Keratinocyte (primary cell): ENCODE results near the gene GPR37L1. TPM values are rescaled to one million over a fixed set of nuclear protein-coding genes. Genes with fewer than 3 reads are reported as not detected.

ENCODE experiments used
- DNase-seq: peaks from one replicate; pipeline ENCODE4 v3.0.0-alpha.2; 2011; ENCODE audit warnings: low read depth, missing footprints, low spot score
- FAIRE-seq: peaks from 2 replicates; lab custom pipeline; 2011; peaks lifted over from hg19 to GRCh38; lab: Jason Lieb, UNC
- H2AFZ ChIP-seq: 2 replicates; pipeline ENCODE4 v1.6.0; 2012; ENCODE audit warnings: low read length, control low read depth, inconsistent platforms; ENCODE audit not compliant: control insufficient read depth
- H3K27ac ChIP-seq: 2 replicates; pipeline ENCODE4 v1.5.1; 2011; ENCODE audit warnings: low read length; ENCODE audit not compliant: control insufficient read depth, insufficient read depth
- H3K27me3 ChIP-seq: 3 replicates; pipeline ENCODE4 v1.6.0; 2011; ENCODE audit warnings: low read length; ENCODE audit not compliant: control insufficient read depth, insufficient read depth; ENCODE audit errors: extremely low read depth
- H3K36me3 ChIP-seq, 2 experiments: 2 replicates in 1 of 2; 3 replicates in 1 of 2; pipeline ENCODE4 v1.5.1; 2011; ENCODE audit warnings: low read length in 2 of 2, mild to moderate bottlenecking in 1 of 2; ENCODE audit not compliant: control insufficient read depth in 2 of 2, insufficient read depth in 2 of 2; ENCODE audit errors: extremely low read depth in 1 of 2
- H3K4me1 ChIP-seq: 3 replicates; pipeline ENCODE4 v1.5.1; 2011; ENCODE audit warnings: low read length; ENCODE audit not compliant: control insufficient read depth, insufficient read depth; ENCODE audit errors: extremely low read depth
- H3K4me2 ChIP-seq: 3 replicates; pipeline ENCODE4 v1.6.0; 2011; ENCODE audit warnings: low read depth, low read length; ENCODE audit not compliant: control insufficient read depth, insufficient read depth; ENCODE audit errors: extremely low read depth
- H3K4me3 ChIP-seq, 3 experiments: fragments of 200-600 bp in 1 of 3; sonication (generic) in 1 of 3; 2 replicates in 2 of 3; 3 replicates in 1 of 3; pipeline ENCODE4 v1.5.1; 2011 to 2016; ENCODE audit warnings: low read length in 3 of 3, mild to moderate bottlenecking in 3 of 3, control low read depth in 2 of 3, inconsistent platforms in 1 of 3, low read depth in 1 of 3, mixed read lengths in 1 of 3, mixed run types in 1 of 3, moderate library complexity in 1 of 3; ENCODE audit not compliant: control insufficient read depth in 2 of 3, insufficient read depth in 2 of 3; ENCODE audit errors: extremely low read depth in 1 of 3
- H3K79me2 ChIP-seq: 2 replicates; pipeline ENCODE4 v1.6.0; 2012; ENCODE audit warnings: low read length; ENCODE audit not compliant: control insufficient read depth, insufficient read depth
- H3K9ac ChIP-seq: 3 replicates; pipeline ENCODE4 v1.6.0; 2011; ENCODE audit warnings: low read length; ENCODE audit not compliant: control insufficient read depth, insufficient read depth; ENCODE audit errors: extremely low read depth
- H3K9me1 ChIP-seq: 3 replicates; pipeline ENCODE4 v1.6.0; 2011; ENCODE audit warnings: low read length; ENCODE audit not compliant: control insufficient read depth, insufficient read depth; ENCODE audit errors: extremely low read depth
- H3K9me3 ChIP-seq: 2 replicates; pipeline ENCODE4 v1.5.1; 2012; ENCODE audit warnings: low read depth, low read length; ENCODE audit not compliant: control insufficient read depth
- H4K20me1 ChIP-seq: 3 replicates; pipeline ENCODE4 v1.6.0; 2011; ENCODE audit warnings: low read length; ENCODE audit not compliant: control insufficient read depth, insufficient read depth; ENCODE audit errors: extremely low read depth
- EZH2 ChIP-seq: IDR thresholded peaks from one replicate; pipeline ENCODE4 v1.6.1; 2012; ENCODE audit warnings: inconsistent platforms, mild to moderate bottlenecking, low read length, moderate library complexity
- dilution Hi-C: fragments of 300-500 bp; cut with MboI; formaldehyde crosslinking; loops from one replicate; pipeline ENCODE4 v1.7.0; 2020; ENCODE audit warnings: low sequenced_read_pairs; ENCODE audit not compliant: extremely low pct_ligation_motif_present
- polyA plus RNA-seq, 5 experiments: library from polyadenylated mRNA; depleted of rRNA in 3 of 5; stranded (reverse) in 3 of 5; stranded (forward) in 1 of 5; unstranded in 1 of 5; fragments of >200 nt; gene quantifications; 1 replicate in 1 of 5; 2 replicates in 3 of 5; 3 replicates in 1 of 5; pipeline versions ENCODE4 v1.2.1 to v1.2.3, GENCODE V29; 2011 to 2012; ENCODE audit warnings: missing spikeins in 2 of 5, low read depth in 1 of 5, low replicate concordance in 1 of 5
- TF ChIP-seq, protein P1 (sequence below), 3 experiments: IDR thresholded peaks in 1 of 3; conservative IDR thresholded peaks in 1 of 3; optimal IDR thresholded peaks in 1 of 3; 2 replicates in 2 of 3; 3 replicates in 1 of 3; pipeline versions ENCODE3 to v1.5.1; 2011; ENCODE audit warnings: low read length in 3 of 3, mild to moderate bottlenecking in 3 of 3, moderate library complexity in 2 of 3, control low read depth in 1 of 3, inconsistent platforms in 1 of 3; ENCODE audit not compliant: insufficient read depth in 2 of 3; ENCODE audit errors: extremely low read depth in 1 of 3

Gene GPR37L1
- polyA plus RNA-seq, 1 donor (not counting 4 experiments of a cell fraction or from before 2014, with no cell fraction given) = not detected

DNA sequence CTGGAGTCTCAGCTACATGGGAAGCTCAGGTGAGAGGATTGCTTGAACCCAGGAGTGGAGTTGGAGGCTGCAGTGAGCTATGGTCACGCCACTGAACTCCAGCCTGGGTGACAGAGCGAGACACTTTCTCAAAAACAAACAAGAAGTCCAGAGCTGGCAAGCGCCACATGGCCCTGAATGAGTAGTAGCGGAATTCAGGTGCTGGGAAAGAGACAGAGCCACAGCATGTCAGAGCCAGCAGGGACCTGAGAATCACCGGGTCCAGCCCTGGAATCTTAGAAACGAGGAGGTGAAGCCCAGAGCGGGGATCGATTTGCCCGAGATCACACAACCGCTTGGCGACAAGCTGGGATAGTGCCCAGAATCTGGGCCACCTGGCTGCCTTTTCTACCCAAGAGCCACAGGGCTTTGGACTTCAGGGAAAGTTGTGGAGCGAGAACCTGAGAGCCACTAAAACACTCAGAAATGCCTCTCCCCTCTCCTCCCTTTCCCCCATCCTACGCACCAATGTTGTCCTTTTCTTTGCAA lies 12.0 kb downstream of the GPR37L1 start:
- H3K4me2 ChIP-seq = no peak overlapping the region
- H3K36me3 ChIP-seq = peaks cover 20 to 35% of the 10 kb centered on the region in 2 experiments
- no peak overlapping the region for H3K27ac ChIP-seq
- H4K20me1 ChIP-seq = peaks cover 18% of the 10 kb centered on the region
- peaks cover 16% of the 10 kb centered on the region for H3K4me1 ChIP-seq
- no peak overlapping the region for H3K4me3 ChIP-seq
- DNase-seq = no peak
- H3K9me3 ChIP-seq = no peaks in the 10 kb centered on the region
- dilution Hi-C loops = no loop called here
- no peak overlapping the region for H3K9ac ChIP-seq
- peaks cover 23% of the 10 kb centered on the region for H3K79me2 ChIP-seq
- H3K9me1 ChIP-seq = no peaks in the 10 kb centered on the region
- FAIRE-seq = no peak
- no peak for TF ChIP-seq EZH2
- TF ChIP-seq, protein P1, sequence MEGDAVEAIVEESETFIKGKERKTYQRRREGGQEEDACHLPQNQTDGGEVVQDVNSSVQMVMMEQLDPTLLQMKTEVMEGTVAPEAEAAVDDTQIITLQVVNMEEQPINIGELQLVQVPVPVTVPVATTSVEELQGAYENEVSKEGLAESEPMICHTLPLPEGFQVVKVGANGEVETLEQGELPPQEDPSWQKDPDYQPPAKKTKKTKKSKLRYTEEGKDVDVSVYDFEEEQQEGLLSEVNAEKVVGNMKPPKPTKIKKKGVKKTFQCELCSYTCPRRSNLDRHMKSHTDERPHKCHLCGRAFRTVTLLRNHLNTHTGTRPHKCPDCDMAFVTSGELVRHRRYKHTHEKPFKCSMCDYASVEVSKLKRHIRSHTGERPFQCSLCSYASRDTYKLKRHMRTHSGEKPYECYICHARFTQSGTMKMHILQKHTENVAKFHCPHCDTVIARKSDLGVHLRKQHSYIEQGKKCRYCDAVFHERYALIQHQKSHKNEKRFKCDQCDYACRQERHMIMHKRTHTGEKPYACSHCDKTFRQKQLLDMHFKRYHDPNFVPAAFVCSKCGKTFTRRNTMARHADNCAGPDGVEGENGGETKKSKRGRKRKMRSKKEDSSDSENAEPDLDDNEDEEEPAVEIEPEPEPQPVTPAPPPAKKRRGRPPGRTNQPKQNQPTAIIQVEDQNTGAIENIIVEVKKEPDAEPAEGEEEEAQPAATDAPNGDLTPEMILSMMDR (optimal IDR thresholded peaks at IDR 0.05 in 1 of 3, IDR thresholded peaks at IDR 0.05 in 1 of 3, conservative IDR thresholded peaks at IDR 0.05 in 1 of 3; ENCODE audit: extremely low read depth in 1 of 3, insufficient read depth in 2 of 3, low read length in 3 of 3) = no peak
- H2AFZ ChIP-seq = no peak overlapping the region
- no peaks in the 10 kb centered on the region for H3K27me3 ChIP-seq

DNA sequence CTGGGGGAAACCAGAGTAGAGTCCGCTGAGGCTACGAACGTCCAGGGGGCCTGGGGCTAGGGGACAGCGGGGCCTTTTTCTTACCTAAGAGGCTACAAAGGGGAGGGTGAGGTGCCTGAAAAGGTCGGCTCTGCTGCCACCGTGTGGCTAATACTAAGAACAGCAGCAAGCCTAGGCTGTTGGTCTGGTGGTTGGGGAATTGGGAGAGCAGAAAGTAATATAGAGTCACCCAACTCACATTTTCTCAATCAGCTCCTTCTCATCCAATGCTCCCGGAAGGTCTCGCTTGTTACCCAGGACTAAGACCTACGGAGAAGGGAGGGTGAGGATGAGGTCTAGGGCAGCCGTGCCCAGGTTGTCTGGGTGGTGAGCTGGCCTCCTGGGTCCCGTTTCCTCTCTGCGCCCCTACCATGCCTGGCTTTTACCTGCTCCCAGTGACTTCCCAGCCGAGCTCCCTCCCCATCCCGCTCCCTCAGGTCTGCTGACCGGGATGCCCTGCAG lies 12.6 kb downstream of the GPR37L1 start:
- dilution Hi-C loops = no loop called here
- peak; percentile 89 for FAIRE-seq

More for the DNA sequence above, 12.6 kb downstream of the GPR37L1 start:
- no peak for DNase-seq
- no peaks in the 10 kb centered on the region for H3K27me3 ChIP-seq
- peaks cover 20 to 35% of the 10 kb centered on the region in 2 experiments for H3K36me3 ChIP-seq
- no peak overlapping the region for H2AFZ ChIP-seq
- H3K27ac ChIP-seq = no peak overlapping the region
- no peak overlapping the region for H3K9ac ChIP-seq
- H4K20me1 ChIP-seq = peaks cover 18% of the 10 kb centered on the region
- no peaks in the 10 kb centered on the region for H3K9me1 ChIP-seq
- TF ChIP-seq EZH2 = no peak
- TF ChIP-seq, protein P1 (optimal IDR thresholded peaks at IDR 0.05 in 1 of 3, IDR thresholded peaks at IDR 0.05 in 1 of 3, conservative IDR thresholded peaks at IDR 0.05 in 1 of 3; ENCODE audit: extremely low read depth in 1 of 3, insufficient read depth in 2 of 3, low read length in 3 of 3) = peak; percentile 86 to 92 (median 88)
- H3K79me2 ChIP-seq = peaks cover 28% of the 10 kb centered on the region
- no peaks in the 10 kb centered on the region for H3K9me3 ChIP-seq
- H3K4me3 ChIP-seq = no peak overlapping the region
- H3K4me1 ChIP-seq = peaks cover 16% of the 10 kb centered on the region
- no peak overlapping the region for H3K4me2 ChIP-seq
